NCI-H1048 (cell line): Measurements from ENCODE around the gene RPS6KA5.
"Not testable (repeated sequence)": the region's sequence is repeated elsewhere in the genome, so short reads cannot be mapped to it uniquely, and the experiment has no call there.

ENCODE experiments used
- DNase-seq: peaks from one replicate; lab custom pipeline; 2025; lab: John Stamatoyannopoulos, UW

The RPS6KA5 gene

GRCh38 chr14:90867501-90867900, 192.9 kb downstream of the RPS6KA5 start:
- no peak for DNase-seq

GRCh38 chr14:90866833-90867232, 193.6 kb downstream of the RPS6KA5 start:
- DNase-seq: no peak

- DNase-seq: no peak
Measured at GRCh38 chr14:90864741-90865140, 195.7 kb downstream of the RPS6KA5 start.

GRCh38 chr14:90858511-90858910, 201.9 kb downstream of the RPS6KA5 start:
- DNase-seq: no peak

- DNase-seq: no peak
Measured at GRCh38 chr14:90857866-90858265, 202.6 kb downstream of the RPS6KA5 start.

GRCh38 chr14:90856115-90856514, 204.3 kb downstream of the RPS6KA5 start:
- DNase-seq: not testable (repeated sequence)

- no peak for DNase-seq
Measured at GRCh38 chr14:90853116-90853515, 207.3 kb downstream of the RPS6KA5 start.

GRCh38 chr14:90851327-90852036, 209.0 kb downstream of the RPS6KA5 start:
- DNase-seq: no peak

- no peak for DNase-seq
Measured at GRCh38 chr14:90850487-90850886, 210.0 kb downstream of the RPS6KA5 start.

GRCh38 chr14:90849787-90850444, 210.5 kb downstream of the RPS6KA5 start:
- DNase-seq: no peak

GRCh38 chr14:90848944-90849731, 211.3 kb downstream of the RPS6KA5 start:
- DNase-seq: no peak

- no peak for DNase-seq
Measured at GRCh38 chr14:90846511-90846910, 213.9 kb downstream of the RPS6KA5 start.

- DNase-seq: no peak
Measured at GRCh38 chr14:90844321-90844720, 216.1 kb downstream of the RPS6KA5 start.

GRCh38 chr14:90842726-90843125, 217.7 kb downstream of the RPS6KA5 start:
- no peak for DNase-seq

- not testable (repeated sequence) for DNase-seq
Measured at GRCh38 chr14:90840667-90841066, 219.8 kb downstream of the RPS6KA5 start.

- DNase-seq: no peak
Measured at GRCh38 chr14:90839889-90840266, 220.6 kb downstream of the RPS6KA5 start.

GRCh38 chr14:90839024-90839888, 221.2 kb downstream of the RPS6KA5 start:
- no peak for DNase-seq

GRCh38 chr14:90838531-90838930, 221.9 kb downstream of the RPS6KA5 start:
- DNase-seq: not testable (repeated sequence)

GRCh38 chr14:90837355-90837754, 223.1 kb downstream of the RPS6KA5 start:
- DNase-seq: no peak

- DNase-seq: no peak
Measured at GRCh38 chr14:90836692-90837063, 223.8 kb downstream of the RPS6KA5 start.

- no peak for DNase-seq
Measured at GRCh38 chr14:90831821-90832220, 228.6 kb downstream of the RPS6KA5 start.
